Kidney tubule cell (primary cell): ENCODE results near the gene NHLRC4.
"Not testable (repeated sequence)": the region's sequence is repeated elsewhere in the genome, so short reads cannot be mapped to it uniquely, and the experiment has no call there.

Experiments
- DNase-seq: peaks from one replicate; pipeline ENCODE4 v3.0.0-alpha.2; 2018; ENCODE audit warnings: low spot score

The NHLRC4 gene

DNA sequence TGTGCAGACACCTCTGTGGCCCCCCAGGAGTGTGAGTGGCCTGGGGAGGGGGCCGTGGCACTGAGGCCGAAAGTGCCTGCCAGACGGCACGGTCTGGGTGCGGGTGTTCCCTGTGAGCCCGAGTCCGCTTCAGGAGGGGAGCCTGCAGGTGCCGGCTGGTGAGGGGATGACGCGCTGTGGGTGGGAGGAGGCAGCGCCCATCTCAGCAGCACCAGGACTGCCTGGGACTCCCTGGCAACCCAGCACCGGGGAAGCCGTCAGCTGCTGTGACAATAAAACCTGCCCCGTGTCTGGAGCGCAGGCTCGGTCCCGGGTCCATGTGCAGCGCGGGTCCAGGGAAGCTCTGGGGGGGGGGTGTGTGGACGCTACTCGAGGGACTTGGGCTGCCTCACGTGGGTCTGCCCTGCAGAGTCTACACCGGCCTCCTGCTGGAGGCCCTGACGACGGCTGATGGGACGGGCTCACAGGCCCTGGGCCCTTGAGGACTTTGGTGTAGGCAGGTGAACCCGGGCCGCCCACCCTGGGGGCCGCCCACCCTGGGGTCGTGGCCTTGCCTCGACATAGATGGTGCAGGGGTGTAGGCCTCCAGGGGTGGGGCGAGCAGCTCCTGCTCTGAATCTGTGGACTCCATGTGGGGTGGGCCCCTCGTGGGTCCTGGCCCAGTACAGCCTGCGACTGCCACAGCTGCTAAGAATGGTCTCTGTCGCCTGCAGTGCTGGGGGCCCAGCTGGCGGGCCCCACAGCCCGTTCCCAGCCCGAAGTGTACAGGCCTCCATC is 17.2 kb downstream of the NHLRC4 start:
- DNase-seq = no peak

DNA sequence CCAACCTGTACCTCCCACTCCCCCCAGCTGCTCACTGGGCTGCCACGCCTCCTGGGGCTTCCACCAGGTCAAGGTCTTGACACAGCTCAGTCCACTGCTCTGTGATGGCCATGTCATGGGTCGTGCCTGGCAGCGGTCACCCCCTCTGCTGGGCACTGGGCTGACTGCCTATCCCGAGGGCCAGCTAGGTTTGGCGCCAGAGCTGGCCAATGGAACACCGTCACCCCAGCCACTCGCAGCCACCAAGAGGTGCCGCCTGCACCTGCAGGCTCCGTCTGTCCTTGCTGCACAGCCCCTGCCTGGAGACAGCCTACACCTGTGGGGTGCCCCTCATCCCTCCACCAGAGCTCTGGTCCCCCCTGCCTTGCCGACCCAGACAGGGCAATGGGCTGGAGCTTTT is 18.5 kb downstream of the NHLRC4 start:
- DNase-seq = peak; percentile 37

DNA sequence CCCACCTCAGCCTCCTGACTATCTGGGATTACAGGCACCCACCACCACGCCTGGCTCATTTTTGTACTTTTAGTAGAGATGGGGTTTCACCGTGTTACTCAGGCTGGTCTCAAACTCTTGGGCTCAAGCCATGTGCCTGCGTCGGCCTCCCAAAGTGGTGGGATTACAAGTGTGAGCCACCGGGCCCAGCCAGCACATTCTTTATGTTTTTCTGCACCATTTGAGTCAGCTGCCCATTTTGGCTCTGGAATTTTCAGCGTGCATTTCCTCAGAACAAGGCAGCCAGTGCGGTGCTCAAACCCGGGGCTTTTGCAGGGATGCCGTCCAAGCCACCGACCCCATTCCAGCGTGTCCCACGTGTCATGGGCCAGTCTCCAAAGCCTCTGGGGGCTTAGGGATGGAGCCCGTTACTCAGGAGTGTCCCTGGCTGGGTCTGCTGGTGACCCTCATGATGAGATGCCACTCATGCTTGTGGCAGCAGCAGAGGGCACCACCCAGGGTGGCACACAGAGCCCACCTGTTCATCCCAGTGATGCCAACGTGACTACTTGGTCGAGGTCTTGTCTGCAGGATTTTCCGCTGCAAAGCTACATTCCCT is 19.3 kb downstream of the NHLRC4 start:
- no peak for DNase-seq

DNA sequence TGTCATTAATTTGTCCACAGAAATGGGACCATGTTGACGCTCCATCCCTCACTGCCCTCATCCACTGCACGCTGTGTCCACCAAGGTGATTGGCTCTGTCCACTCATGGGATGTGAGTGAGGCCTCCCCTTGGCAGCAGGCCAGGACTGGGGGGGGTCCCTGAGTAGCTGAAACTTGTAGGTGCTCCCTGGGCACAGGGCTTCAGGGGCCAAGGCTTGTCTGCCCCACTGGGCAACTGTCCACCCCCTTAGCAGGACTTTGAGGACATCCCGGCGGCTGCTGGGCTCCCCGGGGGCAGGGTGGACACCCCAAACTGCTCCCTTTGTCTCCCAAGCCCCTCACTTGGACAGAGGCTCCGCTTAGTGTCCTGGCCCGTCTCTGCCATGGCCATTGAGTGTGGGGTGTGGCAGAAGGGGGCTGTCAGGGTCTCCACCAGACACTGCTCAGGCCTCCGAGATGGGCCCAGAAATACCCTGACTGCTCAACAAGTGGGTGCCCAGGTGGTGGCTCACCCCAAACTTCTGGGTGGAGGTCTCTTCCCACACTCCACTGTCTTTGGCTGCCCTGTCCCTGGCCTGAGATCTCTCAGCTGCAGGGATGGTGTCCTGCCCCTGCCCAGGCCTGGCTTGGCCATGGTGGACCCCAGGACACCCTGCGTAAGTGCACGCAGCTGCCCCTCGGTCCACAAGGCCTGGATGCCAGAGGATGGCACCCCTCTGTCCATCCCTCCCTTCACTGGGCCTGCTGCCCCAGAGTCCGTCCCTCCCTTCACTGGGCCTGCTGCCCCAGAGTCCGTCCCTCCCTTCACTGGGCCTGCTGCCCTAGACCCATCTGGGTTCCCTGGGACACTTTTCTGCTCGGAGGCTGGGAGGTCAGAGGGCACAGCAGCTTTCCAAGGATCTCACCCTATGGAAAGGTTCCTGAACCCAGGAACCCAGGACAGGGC is 20.1 kb downstream of the NHLRC4 start:
- no peak for DNase-seq

DNA sequence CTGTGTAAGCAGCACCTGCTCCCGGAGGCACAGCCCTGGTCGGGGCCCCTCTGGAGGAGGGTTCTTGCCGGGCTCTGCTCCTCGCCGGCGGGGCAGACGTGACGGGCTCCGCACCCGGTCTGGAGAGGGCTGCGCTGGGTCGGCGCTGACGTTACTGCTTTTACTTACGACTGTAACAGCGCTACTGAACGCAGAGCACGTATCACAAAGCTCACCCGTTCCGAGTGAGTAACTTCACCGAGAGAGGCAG is 21.8 kb downstream of the NHLRC4 start:
- peak; percentile 76 for DNase-seq

DNA sequence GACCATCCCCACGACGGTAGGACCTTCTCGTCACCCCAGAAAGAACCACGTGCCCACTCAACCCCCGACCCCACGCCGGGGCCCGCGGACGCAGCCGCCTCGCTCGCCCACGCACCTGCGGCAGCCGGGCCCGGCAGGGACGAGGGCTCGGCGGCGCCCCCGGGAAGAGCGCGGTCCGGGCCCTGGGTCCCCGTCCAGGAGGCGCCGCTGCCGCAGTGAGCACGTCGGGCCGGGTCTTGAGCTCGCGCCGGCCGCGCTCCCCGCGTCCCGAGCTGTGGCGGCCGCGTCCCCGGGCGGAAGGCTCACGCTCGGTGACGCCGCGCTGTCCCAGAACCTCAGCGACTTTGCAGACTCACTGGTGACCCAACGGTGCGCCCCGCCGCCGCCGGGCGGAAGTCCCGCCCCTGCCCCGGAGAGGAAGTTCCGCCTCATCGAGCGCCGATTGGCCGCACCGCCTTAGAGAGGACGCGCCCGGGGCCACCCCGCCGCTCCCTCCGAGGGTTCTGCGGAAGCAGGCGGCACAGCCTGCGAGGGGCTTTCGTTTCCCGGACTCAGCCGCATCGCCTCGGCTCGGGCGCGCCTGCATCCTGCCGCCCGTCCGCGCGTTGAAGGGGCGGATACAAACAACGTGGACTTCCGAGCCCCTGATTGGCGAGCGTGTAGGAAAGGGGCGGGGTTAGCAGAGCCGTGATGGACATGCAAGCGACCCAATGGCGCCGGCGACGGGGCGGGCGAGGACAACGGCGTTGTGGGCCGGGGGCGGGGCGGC is 22.3 kb downstream of the NHLRC4 start:
- peak; percentile 96 for DNase-seq

DNA sequence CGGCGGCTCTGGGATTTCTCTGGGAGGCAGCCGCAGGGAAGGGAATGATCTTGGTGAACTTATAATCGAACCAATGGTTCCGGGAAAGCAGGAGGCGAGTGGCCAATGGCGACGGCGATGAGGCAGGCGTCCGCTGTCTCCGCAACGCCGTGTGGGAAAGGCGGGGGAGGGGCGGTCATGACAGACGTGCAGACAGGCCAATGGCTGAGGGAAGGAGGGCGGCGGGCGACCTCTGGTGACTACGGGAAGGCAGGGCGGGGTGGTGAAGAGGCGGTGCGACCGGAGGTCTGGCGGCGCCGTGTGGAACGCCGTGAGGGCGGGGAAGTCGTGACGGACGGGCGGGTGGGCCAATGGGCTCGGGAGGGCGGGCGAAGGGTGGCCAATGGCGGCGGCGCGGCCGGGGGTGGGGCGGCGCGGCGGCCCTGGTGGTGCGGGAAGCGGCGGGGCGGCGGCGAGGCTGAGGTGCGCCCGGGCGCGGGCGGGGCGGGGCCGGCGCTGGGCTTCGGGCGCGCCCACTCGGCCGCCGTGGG is 22.9 kb downstream of the NHLRC4 start, which contains the start of gene RAB40C:
TSS of gene RAB40C (plus strand) at position 409 of the 530 bp plus-strand sequence. CDS start 226 bp downstream, outside the sequence.
- peak; percentile 98 for DNase-seq

DNA sequence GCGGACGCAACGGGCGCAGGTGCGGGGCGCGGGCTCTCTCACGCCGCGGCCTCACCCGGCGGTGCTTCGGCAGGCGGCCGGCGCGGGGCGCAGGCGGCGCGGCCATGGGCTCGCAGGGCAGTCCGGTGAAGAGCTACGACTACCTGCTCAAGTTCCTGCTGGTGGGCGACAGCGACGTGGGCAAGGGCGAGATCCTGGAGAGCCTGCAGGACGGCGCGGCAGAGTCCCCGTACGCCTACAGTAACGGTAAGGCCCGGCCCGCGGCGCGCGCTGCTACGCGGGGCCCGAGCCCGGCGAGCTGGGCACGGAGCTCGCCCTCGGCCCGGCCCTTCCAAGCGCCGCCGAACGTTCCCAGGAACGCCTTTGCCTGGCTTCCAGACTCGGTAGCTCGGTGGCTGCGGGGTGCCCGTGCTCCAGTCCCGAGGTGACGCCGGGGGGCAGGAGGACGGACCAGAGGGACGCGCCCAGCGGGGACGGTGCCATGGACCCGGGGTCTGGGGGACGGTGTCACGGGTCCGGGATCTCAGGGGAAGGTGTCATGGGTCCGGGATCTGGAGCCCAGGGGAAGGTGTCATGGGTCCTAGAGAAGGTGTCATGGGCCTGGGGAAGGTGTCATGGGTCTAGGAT is 23.5 kb downstream of the NHLRC4 start:
- DNase-seq = no peak

DNA sequence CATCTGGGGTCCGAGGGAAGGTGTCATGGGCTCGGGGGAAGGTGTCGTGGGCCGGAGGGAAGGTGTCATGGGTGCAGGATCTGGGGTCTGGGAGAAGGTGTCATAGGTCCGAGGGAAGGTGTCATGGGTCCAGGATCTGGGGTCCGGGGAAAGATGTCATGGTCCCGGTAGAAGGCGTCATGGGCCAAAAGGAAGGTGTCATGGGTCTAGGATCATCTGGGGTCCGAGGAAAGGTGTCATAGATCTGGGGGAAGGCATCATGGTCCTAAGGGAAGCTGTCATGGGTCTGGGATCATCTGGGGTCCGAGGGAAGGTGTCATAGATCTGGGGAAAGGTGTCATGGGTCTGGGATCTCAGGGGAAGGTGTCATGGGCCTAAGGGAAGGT is 24.0 kb downstream of the NHLRC4 start:
- no peak for DNase-seq

DNA sequence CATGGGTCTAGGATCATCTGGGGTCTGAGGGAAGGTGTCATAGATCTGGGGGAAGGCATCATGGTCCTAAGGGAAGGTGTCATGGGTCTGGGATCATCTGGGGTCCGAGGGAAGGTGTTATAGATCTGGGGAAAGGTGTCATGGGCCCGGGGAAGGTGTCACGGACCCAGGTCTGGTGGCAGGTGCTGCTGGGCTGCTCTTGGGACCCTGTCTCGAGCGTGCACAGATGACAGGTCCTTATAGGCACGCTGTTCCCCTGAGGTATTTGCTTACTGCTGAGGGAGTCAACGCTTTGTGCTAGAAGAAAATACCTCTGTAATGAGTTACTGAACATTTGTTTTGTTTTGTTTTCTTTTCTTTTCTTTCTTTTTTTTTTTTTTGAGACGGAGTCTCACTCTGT is 24.4 kb downstream of the NHLRC4 start:
- no peak for DNase-seq

DNA sequence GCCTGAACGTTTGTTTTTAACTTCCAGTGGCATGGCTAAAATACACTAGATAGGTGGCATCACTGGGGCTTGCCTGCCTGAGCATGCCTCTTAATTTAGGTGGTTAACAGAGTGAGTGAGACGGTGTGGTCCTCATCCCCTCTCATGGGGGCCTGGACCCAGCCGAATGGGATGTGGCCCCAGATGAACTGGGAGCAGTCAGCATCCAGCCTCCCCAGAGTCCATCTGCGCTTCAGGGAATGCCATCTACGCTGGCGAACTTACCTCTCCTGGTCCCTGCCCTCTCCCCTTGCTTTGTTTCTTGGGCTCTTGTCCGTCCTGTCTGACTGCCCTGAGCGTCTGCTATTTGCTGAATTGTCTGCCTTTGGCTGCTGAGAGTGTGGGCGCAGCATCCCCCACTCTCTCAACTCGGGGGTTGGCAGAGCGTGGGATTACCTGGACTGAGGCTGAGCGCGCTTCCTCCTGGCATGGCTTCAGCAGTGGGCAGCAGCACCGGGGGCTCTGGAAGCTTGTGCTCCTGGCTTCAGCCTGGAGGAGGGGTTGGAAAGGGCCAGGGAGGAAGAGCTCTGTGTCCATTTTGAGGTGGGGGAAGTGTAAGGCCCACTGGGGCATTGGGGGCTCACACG is 25.2 kb downstream of the NHLRC4 start:
- DNase-seq = no peak

DNA sequence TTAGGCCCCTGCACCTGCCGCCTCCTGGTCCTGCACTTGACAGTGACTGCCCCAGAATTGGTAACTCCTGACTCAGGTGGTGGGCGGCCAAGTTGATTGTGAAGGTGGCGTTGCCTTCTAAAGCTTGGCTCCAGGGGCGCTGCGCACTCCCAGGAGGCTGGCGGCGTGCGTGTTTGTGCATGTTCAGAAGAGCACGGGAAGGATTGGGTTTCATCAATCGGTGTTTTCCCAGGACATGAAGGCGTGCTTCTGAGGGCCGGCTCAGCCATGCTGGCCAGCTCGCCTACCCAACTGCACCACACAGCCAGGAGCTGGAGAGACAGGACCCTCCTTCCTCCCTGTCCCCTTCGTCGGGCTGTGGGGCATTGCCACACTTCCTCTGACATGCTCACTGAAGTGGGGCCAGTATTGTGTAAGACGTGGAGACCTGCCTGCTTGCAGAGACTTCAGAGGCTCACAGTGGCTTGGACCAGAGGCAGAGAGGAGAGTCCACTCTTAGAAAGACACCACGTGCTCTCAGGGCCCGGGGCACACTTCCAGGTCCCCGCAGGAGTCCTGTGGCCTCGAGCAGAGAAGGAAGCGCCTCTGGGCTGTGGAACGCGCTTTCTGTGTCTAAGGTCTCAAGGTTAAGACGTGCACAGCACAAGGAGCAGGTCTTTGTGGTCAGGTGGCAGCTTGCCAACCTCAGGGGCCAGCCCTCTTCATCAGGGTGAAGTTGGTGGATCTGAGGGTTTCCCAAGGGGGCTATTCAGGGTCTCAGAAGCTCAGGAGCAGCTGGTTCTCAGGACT is 25.9 kb downstream of the NHLRC4 start:
- peak; percentile 52 for DNase-seq

DNA sequence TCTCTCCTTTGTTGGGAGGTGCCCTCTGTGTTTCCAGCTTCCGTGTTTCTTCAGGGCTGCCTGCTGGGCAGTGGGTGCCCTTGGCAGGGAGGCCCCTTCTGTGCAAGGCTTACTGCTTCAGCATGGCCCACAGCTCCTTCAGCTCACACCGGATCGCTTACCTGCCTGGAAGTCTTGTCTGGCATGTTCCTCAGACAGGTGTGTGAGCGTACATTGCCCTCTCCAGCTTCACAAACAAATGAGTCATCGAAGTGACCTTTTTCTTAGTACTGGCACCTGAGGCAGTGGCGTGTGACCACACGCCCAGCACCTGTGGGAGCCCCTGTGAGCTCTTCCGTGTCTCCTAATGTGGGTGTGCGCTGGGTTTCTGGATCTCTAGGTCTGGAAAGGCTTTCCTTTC is 26.6 kb downstream of the NHLRC4 start:
- peak; percentile 86 for DNase-seq

DNA sequence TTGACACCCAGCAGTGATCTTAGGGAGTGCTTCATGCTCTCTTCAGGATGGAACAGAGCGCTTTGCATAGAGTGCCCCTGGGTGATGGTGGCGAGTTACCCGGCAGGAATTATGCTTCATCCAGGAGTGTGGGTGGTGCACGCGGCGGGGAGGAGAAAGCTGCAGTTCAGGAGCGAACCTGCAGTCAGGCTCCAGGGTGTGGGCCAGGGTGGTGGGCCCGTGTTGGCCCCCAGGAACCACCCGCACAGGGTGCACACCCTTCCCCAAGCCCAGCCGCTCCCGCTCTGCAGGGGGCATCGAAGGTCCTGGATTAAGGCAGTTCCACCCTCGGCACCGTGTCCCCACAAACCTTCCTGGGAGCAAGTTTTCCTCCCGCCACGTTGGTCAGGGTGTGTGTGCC is 27.0 kb downstream of the NHLRC4 start:
- no peak for DNase-seq

DNA sequence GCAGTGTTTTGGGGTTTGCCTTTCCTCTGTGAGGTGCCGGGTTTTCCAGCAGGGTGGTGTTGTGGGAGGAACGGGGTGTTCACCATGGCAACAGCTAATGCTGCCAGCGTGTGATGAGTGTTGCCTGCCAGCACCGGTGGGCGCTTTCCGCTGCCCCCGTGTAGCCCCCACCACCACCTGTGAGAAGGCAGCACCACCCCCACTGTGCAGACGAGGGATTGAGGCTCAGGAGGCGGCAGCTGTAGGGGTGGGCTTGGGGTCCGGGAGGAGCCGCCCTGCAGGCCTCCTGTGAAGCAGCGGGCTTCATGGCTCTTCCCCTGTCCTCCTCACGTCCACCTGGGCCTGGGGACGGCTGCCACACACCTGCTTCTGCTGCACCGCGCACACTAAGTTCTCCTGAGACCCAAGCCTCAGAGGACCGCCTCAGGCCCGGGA is 28.3 kb downstream of the NHLRC4 start:
- no peak for DNase-seq

DNA sequence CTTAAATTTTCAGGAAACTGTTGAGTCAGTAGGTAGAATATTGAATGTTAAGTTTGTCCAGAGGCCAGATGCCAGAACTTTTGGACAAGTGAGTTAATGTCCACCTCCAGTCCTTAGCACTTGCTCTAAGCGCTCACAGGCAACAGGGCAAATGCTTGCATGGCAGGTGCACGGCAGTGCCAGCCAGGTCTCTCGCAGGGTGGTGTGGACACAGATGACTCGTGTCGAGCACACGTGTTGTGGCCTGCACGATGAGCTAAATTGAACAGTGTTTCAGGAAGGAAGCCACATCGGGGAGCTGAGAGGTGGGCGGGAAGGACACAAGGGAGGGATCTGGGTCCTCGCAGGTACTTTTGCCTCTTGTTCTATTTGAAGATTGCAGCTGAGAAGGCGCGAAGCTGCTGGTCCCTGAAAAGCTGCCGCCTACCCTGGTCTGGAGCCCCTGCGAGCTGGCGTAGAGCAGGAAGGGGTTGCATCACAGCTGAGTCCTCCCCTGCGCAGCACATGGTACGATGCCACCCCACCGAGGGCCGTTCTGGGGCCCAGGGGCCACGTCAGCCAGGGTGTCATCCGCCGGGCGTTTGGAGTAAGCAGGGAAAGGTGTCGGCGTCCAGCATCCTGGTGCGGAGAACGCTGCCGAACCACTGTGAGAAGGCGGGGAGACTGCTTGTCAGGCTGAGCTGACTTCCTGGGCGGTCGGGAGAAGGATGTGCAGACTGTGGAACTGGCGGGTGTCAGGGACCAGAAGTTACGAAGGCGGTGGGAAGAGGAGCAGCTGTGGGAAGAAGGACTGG is 29.3 kb downstream of the NHLRC4 start:
- peak; percentile 28 for DNase-seq

DNA sequence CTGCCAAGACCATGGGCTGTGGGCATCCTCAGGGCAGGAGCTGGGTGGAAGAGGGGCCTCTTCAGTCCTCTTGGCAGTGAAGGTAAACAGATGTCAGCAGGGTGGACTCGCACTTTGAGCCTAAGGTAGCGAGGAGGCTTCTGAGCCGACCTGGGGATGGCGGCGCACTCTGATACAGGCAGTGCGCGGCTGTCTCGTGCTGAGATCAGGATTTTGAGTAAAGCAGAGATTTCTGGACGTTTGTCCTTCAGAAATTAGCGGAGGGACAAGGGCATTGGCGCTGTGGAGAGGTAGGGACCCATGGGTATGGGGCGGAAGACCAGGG is 29.9 kb downstream of the NHLRC4 start:
- DNase-seq = no peak

DNA sequence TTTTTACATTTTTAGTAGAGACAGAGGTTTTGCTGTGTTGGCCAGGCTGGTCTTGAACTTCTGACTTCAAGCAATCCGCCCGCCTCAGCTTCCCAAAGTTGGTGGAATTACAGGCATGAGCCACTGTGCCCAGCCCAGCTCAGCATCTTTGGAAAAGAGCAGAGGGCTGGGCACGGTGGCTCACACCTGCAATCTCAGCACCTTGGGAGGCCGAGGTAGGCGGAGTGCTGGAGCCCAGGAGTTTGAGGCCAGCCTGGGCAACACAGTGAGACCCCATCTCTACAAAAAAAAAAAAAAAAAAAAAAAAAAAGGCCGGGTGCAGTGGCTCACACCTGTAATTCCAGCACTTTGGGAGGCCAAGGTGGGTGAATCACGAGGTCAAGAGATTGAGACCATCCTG is 30.9 kb downstream of the NHLRC4 start:
- DNase-seq = not testable (repeated sequence)
